ENCODE data around the gene FBLN2.

Gene FBLN2

DNA sequence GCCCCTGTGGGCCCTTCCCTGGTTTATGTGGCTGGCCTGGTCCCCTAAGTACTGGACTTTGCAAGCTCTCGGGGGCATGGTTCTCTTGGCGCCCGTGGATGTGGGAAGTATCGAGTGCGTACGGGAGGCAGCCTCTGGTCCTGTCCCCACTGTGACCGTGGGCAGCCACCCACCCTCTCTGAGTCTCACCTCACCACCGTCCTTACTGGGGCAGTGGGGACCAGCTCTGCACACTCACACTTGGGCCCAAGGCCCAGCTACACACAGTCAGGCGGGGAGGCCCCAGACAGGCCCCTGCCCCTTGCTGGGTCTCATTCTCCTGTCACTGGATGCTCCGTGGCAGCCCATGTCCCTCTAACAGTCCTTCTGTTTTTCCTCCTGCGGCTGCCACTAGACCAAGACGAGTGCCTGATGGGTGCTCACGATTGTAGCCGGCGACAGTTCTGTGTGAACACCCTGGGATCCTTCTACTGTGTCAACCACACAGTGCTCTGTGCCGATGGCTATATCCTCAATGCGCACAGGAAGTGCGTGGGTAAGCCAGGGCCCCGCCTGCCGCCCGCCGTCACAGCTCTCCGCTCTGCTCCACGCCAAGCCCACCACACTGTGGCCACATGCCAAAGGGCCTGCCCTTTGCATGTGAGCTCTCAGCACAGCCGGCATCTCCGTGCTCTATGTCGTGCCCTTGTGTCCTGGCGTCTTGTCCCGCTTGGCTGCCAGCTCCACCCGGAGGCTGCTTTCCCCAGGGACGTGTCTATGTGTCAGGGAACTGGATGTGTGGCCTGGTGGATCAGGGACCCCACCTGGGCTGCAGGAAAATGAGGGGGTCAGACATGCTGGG lies 72.7 kb downstream of the FBLN2 start:
- no peak for TF ChIP-seq POLR2A (IDR thresholded peaks at IDR 0.05; ENCODE audit: extremely low read depth, insufficient read length)
- no peak overlapping the region for H3K4me3 ChIP-seq (ENCODE audit: low read depth, low read length)
- DNase-seq (ENCODE audit: low read depth) = no peak

GRCh38 chr3:13622356-13622755 lies 73.4 kb downstream of the FBLN2 start:
- TF ChIP-seq POLR2A (IDR thresholded peaks at IDR 0.05; ENCODE audit: extremely low read depth, insufficient read length) = no peak
- TF ChIP-seq MYC (IDR thresholded peaks at IDR 0.05; ENCODE audit: low read depth, low read length) = no peak
- TF ChIP-seq CTCF (IDR thresholded peaks at IDR 0.05; ENCODE audit: low read depth, low read length) = no peak
- TF ChIP-seq MAX (IDR thresholded peaks at IDR 0.05; ENCODE audit: low read depth, low read length) = no peak
- H3K4me3 ChIP-seq (ENCODE audit: low read depth, low read length) = no peak overlapping the region
- DNase-seq (ENCODE audit: low read depth) = no peak

DNA sequence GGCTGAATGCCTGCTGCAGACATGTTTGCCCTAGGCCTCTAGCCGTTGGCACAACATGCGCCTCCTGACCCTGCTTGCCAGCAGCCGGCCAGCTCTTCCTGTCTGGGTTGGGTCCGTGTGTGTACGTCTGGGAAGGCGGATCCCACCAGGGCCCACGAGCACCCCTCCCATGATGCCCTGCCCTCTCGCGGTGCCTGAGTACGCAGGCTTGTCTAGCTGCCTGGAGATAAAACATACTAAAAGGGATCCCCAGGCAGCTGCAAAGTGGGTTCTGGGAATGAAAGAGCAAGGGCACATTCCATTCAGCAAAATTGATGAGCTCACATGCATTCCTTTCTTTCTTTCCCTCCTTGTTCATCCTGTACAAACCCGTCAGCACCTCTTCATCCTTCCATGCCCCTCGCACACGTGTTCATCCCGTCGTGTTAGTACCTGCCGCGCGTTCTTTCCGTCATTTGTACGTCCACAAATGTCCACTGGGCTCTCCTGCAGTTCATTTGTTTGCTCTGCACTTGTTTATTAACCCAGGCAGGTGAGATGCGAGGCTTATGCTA lies 74.3 kb downstream of the FBLN2 start:
- no peak overlapping the region for H3K4me3 ChIP-seq (ENCODE audit: low read depth, low read length)
- no peak for TF ChIP-seq CTCF (IDR thresholded peaks at IDR 0.05; ENCODE audit: low read depth, low read length)
- no peak for TF ChIP-seq MYC (IDR thresholded peaks at IDR 0.05; ENCODE audit: low read depth, low read length)
- TF ChIP-seq POLR2A (IDR thresholded peaks at IDR 0.05; ENCODE audit: extremely low read depth, insufficient read length) = no peak
- no peak for TF ChIP-seq MAX (IDR thresholded peaks at IDR 0.05; ENCODE audit: low read depth, low read length)
- no peak for DNase-seq (ENCODE audit: low read depth)

DNA sequence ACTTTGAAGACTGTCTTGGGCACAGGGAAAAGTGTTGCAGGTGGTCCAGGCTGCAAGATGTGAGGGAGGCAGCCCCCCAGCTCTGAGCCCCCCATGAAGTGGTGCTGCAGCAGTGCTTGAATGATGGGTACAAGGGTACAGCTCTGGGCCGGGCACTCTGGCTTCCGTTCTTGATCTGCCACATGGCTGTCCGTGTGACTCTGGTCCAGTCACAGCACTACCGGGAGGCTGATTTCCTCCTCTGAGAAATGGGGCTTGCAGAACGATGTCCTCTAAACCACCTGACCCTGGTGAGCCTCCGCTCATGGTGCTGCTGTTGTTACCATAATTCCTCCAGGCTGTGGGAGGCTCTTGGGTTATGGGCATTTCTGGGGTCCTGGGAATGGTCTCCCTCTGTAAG lies 75.1 kb downstream of the FBLN2 start:
- no peak for DNase-seq (ENCODE audit: low read depth)
- H3K4me3 ChIP-seq (ENCODE audit: low read depth, low read length) = no peak overlapping the region
- no peak for TF ChIP-seq MAX (IDR thresholded peaks at IDR 0.05; ENCODE audit: low read depth, low read length)
- TF ChIP-seq MYC (IDR thresholded peaks at IDR 0.05; ENCODE audit: low read depth, low read length) = no peak
- no peak for TF ChIP-seq POLR2A (IDR thresholded peaks at IDR 0.05; ENCODE audit: extremely low read depth, insufficient read length)
- no peak for TF ChIP-seq CTCF (IDR thresholded peaks at IDR 0.05; ENCODE audit: low read depth, low read length)

DNA sequence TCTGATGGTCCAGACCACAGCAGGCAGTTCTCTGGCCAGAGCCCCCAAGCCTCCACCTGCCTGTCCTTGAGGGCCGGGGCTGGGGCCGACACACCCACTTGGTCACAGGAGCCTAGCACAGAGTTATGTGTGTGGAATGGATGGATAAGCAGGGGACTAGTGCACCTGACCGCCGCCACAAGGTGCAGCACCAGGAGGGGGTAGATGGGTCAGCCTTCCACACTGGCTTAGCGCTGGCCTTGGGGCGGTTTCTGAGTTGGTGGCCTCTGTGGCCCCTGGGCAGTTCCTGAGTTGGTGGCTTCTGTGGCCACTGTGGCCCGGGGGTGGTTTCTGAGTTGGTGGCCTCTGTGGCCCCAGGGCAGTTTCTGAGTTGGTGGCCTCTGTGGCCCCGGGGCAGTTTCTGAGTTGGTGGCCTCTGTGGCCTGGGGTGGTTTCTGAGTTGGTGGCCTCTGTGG lies 75.8 kb downstream of the FBLN2 start:
- no peak for TF ChIP-seq CTCF (IDR thresholded peaks at IDR 0.05; ENCODE audit: low read depth, low read length)
- no peak for TF ChIP-seq MAX (IDR thresholded peaks at IDR 0.05; ENCODE audit: low read depth, low read length)
- no peak for TF ChIP-seq MYC (IDR thresholded peaks at IDR 0.05; ENCODE audit: low read depth, low read length)
- no peak for TF ChIP-seq POLR2A (IDR thresholded peaks at IDR 0.05; ENCODE audit: extremely low read depth, insufficient read length)
- no peak for DNase-seq (ENCODE audit: low read depth)
- H3K4me3 ChIP-seq (ENCODE audit: low read depth, low read length) = no peak overlapping the region

DNA sequence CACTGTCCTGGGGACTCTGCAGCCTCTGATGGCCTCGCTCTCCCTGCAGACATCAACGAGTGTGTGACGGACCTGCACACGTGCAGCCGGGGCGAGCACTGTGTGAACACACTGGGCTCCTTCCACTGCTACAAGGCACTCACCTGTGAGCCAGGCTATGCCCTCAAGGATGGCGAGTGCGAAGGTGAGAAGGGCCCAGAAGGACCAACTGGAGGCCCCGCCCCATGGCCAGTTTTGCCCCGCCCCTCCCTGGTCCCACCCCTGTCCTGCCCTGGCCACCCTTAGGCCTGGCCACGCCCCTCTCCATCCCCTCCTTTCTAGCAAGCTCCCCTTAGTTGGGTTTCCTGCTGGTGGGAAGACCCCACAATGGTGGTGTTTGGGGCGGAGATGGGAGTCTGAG lies 77.5 kb downstream of the FBLN2 start:
- DNase-seq (ENCODE audit: low read depth) = no peak
- H3K4me3 ChIP-seq (ENCODE audit: low read depth, low read length) = no peak overlapping the region
- TF ChIP-seq CTCF (IDR thresholded peaks at IDR 0.05; ENCODE audit: low read depth, low read length) (no peak), POLR2A (IDR thresholded peaks at IDR 0.05; ENCODE audit: extremely low read depth, insufficient read length) (no peak), MYC (IDR thresholded peaks at IDR 0.05; ENCODE audit: low read depth, low read length) (no peak), MAX (IDR thresholded peaks at IDR 0.05; ENCODE audit: low read depth, low read length) (no peak)
